Measurements from ENCODE around the gene SCG3.

Gene SCG3

GRCh38 chr15:51755790-51756189, 74.5 kb downstream of the SCG3 start:
- TF ChIP-seq CTCF (IDR thresholded peaks at IDR 0.05; ENCODE audit: extremely low read depth, insufficient read depth, missing control alignments) = no peak
- DNase-seq (ENCODE audit: low spot score) = no peak
- in situ Hi-C loops (cut with MboI; ENCODE audit: low pct_unique_long_range_greater_than_20kb, low sequenced_read_pairs, unreplicated experiment) = no loop called here

- in situ Hi-C loops (cut with MboI; ENCODE audit: low pct_unique_long_range_greater_than_20kb, low sequenced_read_pairs, unreplicated experiment) = no loop called here
- TF ChIP-seq CTCF (IDR thresholded peaks at IDR 0.05; ENCODE audit: extremely low read depth, insufficient read depth, missing control alignments) = no peak
- DNase-seq (ENCODE audit: low spot score) = no peak
Observed at GRCh38 chr15:51756482-51756881, 75.2 kb downstream of the SCG3 start.

- TF ChIP-seq CTCF (IDR thresholded peaks at IDR 0.05; ENCODE audit: extremely low read depth, insufficient read depth, missing control alignments) = no peak
- no peak for DNase-seq (ENCODE audit: low spot score)
- in situ Hi-C loops (cut with MboI; ENCODE audit: low pct_unique_long_range_greater_than_20kb, low sequenced_read_pairs, unreplicated experiment) = no loop called here
Observed at GRCh38 chr15:51757450-51757849, 76.1 kb downstream of the SCG3 start.

- TF ChIP-seq CTCF (IDR thresholded peaks at IDR 0.05; ENCODE audit: extremely low read depth, insufficient read depth, missing control alignments) = no peak
- in situ Hi-C loops (cut with MboI; ENCODE audit: low pct_unique_long_range_greater_than_20kb, low sequenced_read_pairs, unreplicated experiment) = no loop called here
- no peak for DNase-seq (ENCODE audit: low spot score)
Observed at GRCh38 chr15:51758645-51759044, 77.3 kb downstream of the SCG3 start.

GRCh38 chr15:51759557-51760070, 78.3 kb downstream of the SCG3 start:
- in situ Hi-C loops (cut with MboI; ENCODE audit: low pct_unique_long_range_greater_than_20kb, low sequenced_read_pairs, unreplicated experiment) = no loop called here
- no peak for DNase-seq (ENCODE audit: low spot score)
- TF ChIP-seq CTCF (IDR thresholded peaks at IDR 0.05; ENCODE audit: extremely low read depth, insufficient read depth, missing control alignments) = peak; percentile 46

- no peak for DNase-seq (ENCODE audit: low spot score)
- TF ChIP-seq CTCF (IDR thresholded peaks at IDR 0.05; ENCODE audit: extremely low read depth, insufficient read depth, missing control alignments) = no peak
- in situ Hi-C loops (cut with MboI; ENCODE audit: low pct_unique_long_range_greater_than_20kb, low sequenced_read_pairs, unreplicated experiment) = no loop called here
Observed at GRCh38 chr15:51760805-51761204, 79.5 kb downstream of the SCG3 start.

GRCh38 chr15:51765751-51766150, 84.4 kb downstream of the SCG3 start:
- DNase-seq (ENCODE audit: low spot score) = no peak
- no peak for TF ChIP-seq CTCF (IDR thresholded peaks at IDR 0.05; ENCODE audit: extremely low read depth, insufficient read depth, missing control alignments)
- in situ Hi-C loops (cut with MboI; ENCODE audit: low pct_unique_long_range_greater_than_20kb, low sequenced_read_pairs, unreplicated experiment) = no loop called here

All from GM13977 (cell line).